NCI-H1105 treated with DMSO at 0.1 percent for 48 hours (cell line): ENCODE data around the gene C10orf71.

Source experiments
- DNase-seq: peaks from one replicate; lab custom pipeline; 2025; lab: John Stamatoyannopoulos, UW

Gene C10orf71

GRCh38 chr10:49333192-49333591 is 34.2 kb downstream of the C10orf71 start:
- DNase-seq: no peak

GRCh38 chr10:49334964-49335363 is 36.0 kb downstream of the C10orf71 start:
- DNase-seq: no peak

- DNase-seq: no peak
Measured at GRCh38 chr10:49335364-49335972, 36.5 kb downstream of the C10orf71 start.

- no peak for DNase-seq
Measured at GRCh38 chr10:49338604-49339003, 39.6 kb downstream of the C10orf71 start.

- DNase-seq: no peak
Measured at GRCh38 chr10:49344840-49345239, 45.9 kb downstream of the C10orf71 start.

- DNase-seq: no peak
Measured at GRCh38 chr10:49347342-49347741, 48.4 kb downstream of the C10orf71 start.

GRCh38 chr10:49347827-49348226 is 48.9 kb downstream of the C10orf71 start:
- DNase-seq: no peak

GRCh38 chr10:49348593-49348992 is 49.6 kb downstream of the C10orf71 start:
- DNase-seq: no peak

- DNase-seq: no peak
Measured at GRCh38 chr10:49349390-49349789, 50.4 kb downstream of the C10orf71 start.

- no peak for DNase-seq
Measured at GRCh38 chr10:49350138-49350537, 51.2 kb downstream of the C10orf71 start.

- no peak for DNase-seq
Measured at GRCh38 chr10:49350846-49351532, 52.0 kb downstream of the C10orf71 start.

GRCh38 chr10:49351669-49352068 is 52.7 kb downstream of the C10orf71 start:
- no peak for DNase-seq

- DNase-seq: no peak
Measured at GRCh38 chr10:49352323-49352722, 53.4 kb downstream of the C10orf71 start.

- no peak for DNase-seq
Measured at GRCh38 chr10:49353026-49353894, 54.3 kb downstream of the C10orf71 start.

- no peak for DNase-seq
Measured at GRCh38 chr10:49353895-49354566, 55.1 kb downstream of the C10orf71 start.

- no peak for DNase-seq
Measured at GRCh38 chr10:49354593-49354992, 55.6 kb downstream of the C10orf71 start.

GRCh38 chr10:49355221-49355620 is 56.3 kb downstream of the C10orf71 start:
- no peak for DNase-seq

- DNase-seq: no peak
Measured at GRCh38 chr10:49356181-49356580, 57.2 kb downstream of the C10orf71 start.

GRCh38 chr10:49356944-49357343 is 58.0 kb downstream of the C10orf71 start:
- no peak for DNase-seq

GRCh38 chr10:49357910-49358309 is 58.9 kb downstream of the C10orf71 start:
- no peak for DNase-seq

- DNase-seq: no peak
Measured at GRCh38 chr10:49359349-49360270, 60.6 kb downstream of the C10orf71 start.
